A549 (cell line): ENCODE measurements around the gene RAB21. TPM values are rescaled to one million over a fixed set of nuclear protein-coding genes. Genes with fewer than 3 reads are reported as not detected.

Experiments used
- ATAC-seq, 2 experiments: fragments of 200-7000 bp in 1 of 2; fragments of >200 bp in 1 of 2; cut with Nextera tagmentation in 1 of 2; cut with Tn5 transposase in 1 of 2; 3 replicates each; pipeline versions ENCODE4 v1.8.0 to v1.9.1; 2018 to 2020; ENCODE audit warnings: mild to moderate bottlenecking in 1 of 2, moderate library complexity in 1 of 2
- CTCF ChIA-PET: fragments of 300-600 bp; sonication (Branson Sonifier 250); formaldehyde crosslinking; extraction: SDS; loops from one replicate; lab custom pipeline; 2021; ENCODE audit warnings: antibody characterized with exemption, inconsistent platforms; lab: Yijun Ruan, JAX
- POLR2A ChIA-PET: fragments of 350-600 bp; formaldehyde crosslinking; extraction: SDS; loops from one replicate; lab custom pipeline; 2021; ENCODE audit warnings: antibody characterized with exemption, inconsistent platforms; lab: Yijun Ruan, JAX
- DNase-seq, 2 experiments: peaks; one replicate each; pipeline versions ENCODE4 v3.0.0 to v3.0.0-alpha.2; 2011 to 2016; ENCODE audit warnings: low read depth in 1 of 2, low spot score in 1 of 2
- FAIRE-seq: peaks from 2 replicates; lab custom pipeline; 2011; peaks lifted over from hg19 to GRCh38; lab: Jason Lieb, UNC
- H3K27ac ChIP-seq, 2 experiments: fragments of >200 bp; sonication (Bioruptor Twin); formaldehyde crosslinking; 3 replicates each; pipeline ENCODE4 v1.5.1; 2016 to 2017
- H3K4me1 ChIP-seq: fragments of >200 bp; sonication (Bioruptor Twin); formaldehyde crosslinking; 3 replicates; pipeline ENCODE4 v1.6.1; 2016
- H3K4me2 ChIP-seq: fragments of >200 bp; sonication (Bioruptor Twin); formaldehyde crosslinking; 3 replicates; pipeline ENCODE4 v1.6.1; 2016
- H3K4me3 ChIP-seq: fragments of >200 bp; sonication (Bioruptor Twin); formaldehyde crosslinking; 3 replicates; pipeline ENCODE4 v1.5.1; 2016
- H3K9me3 ChIP-seq: fragments of >200 bp; sonication (Bioruptor Twin); formaldehyde crosslinking; 3 replicates; pipeline ENCODE4 v1.6.1; 2016
- CBX8 ChIP-seq: fragments of 200-600 bp; sonication (generic); IDR thresholded peaks from 2 replicates; pipeline ENCODE4 v1.6.1; 2016
- CEBPB ChIP-seq, 2 experiments: fragments of >200 bp in 1 of 2; sonication (Bioruptor Twin) in 1 of 2; formaldehyde crosslinking in 1 of 2; IDR thresholded peaks; 2 replicates each; pipeline ENCODE4 v1.6.1; 2012 to 2016
- EHF ChIP-seq: fragments of 250-450 bp; sonication (Bioruptor Pico); IDR thresholded peaks from 2 replicates; pipeline ENCODE4 v1.5.0; 2020; ENCODE audit warnings: mild to moderate bottlenecking
- ESRRA ChIP-seq: fragments of 150-350 bp; IDR thresholded peaks from 2 replicates; pipeline ENCODE4 v1.6.1; 2014; ENCODE audit warnings: mild to moderate bottlenecking, low read length, borderline replicate concordance
- FOXS1 ChIP-seq: fragments of 250-450 bp; sonication (Bioruptor Pico); IDR thresholded peaks from 2 replicates; pipeline ENCODE4 v1.5.0; 2020; ENCODE audit warnings: mild to moderate bottlenecking, moderate library complexity
- HDAC2 ChIP-seq: fragments of 200-600 bp; sonication (generic); IDR thresholded peaks from 2 replicates; pipeline ENCODE4 v1.6.1; 2016
- HOXB13 ChIP-seq: fragments of 250-450 bp; sonication (Bioruptor Pico); IDR thresholded peaks from 2 replicates; pipeline ENCODE4 v1.5.0; 2020; ENCODE audit warnings: low read depth, mild to moderate bottlenecking, moderate library complexity
- JUN ChIP-seq, 2 experiments: fragments of >200 bp; sonication (Bioruptor Twin); formaldehyde crosslinking; IDR thresholded peaks; 2 replicates in 1 of 2; 3 replicates in 1 of 2; pipeline ENCODE4 v1.6.1; 2016 to 2017
- KDM1A ChIP-seq: fragments of 200-600 bp; sonication (generic); IDR thresholded peaks from 2 replicates; pipeline ENCODE4 v1.6.1; 2016; ENCODE audit warnings: low read depth, mild to moderate bottlenecking
- MAFK ChIP-seq: fragments of 450-650 bp; IDR thresholded peaks from 2 replicates; pipeline ENCODE4 v1.6.1; 2014; ENCODE audit not compliant: partially characterized antibody
- MAZ ChIP-seq: fragments of 150-350 bp; IDR thresholded peaks from 2 replicates; pipeline ENCODE4 v1.6.1; 2014; ENCODE audit warnings: antibody characterized with exemption, low read depth, low read length, borderline replicate concordance
- NFE2L2 ChIP-seq: fragments of 150-350 bp; conservative IDR thresholded peaks from 2 replicates; pipeline ENCODE4 v1.6.1; 2014; ENCODE audit warnings: low read length
- PHF8 ChIP-seq: fragments of 200-600 bp; sonication (generic); IDR thresholded peaks from 2 replicates; pipeline ENCODE4 v1.6.1; 2016; ENCODE audit warnings: low read depth, mild to moderate bottlenecking, antibody characterized with exemption, moderate library complexity, borderline replicate concordance
- POLR2A ChIP-seq: IDR thresholded peaks from 2 replicates; pipeline ENCODE4 v1.6.1; 2012; ENCODE audit warnings: mild to moderate bottlenecking, low read length
- RARB ChIP-seq: fragments of 250-450 bp; sonication (Bioruptor Pico); IDR thresholded peaks from 2 replicates; pipeline ENCODE4 v1.8.0; 2021; ENCODE audit warnings: mild to moderate bottlenecking, moderate library complexity
- RCOR1 ChIP-seq: fragments of 150-350 bp; IDR thresholded peaks from 2 replicates; pipeline ENCODE4 v1.6.1; 2014; ENCODE audit warnings: antibody characterized with exemption, low read length, low read depth
- SREBF2 ChIP-seq: fragments of 450-650 bp; IDR thresholded peaks from 2 replicates; pipeline ENCODE4 v1.6.1; 2014; ENCODE audit warnings: mild to moderate bottlenecking, moderate library complexity
- TFCP2L1 ChIP-seq: fragments of 250-450 bp; sonication (Bioruptor Pico); IDR thresholded peaks from 2 replicates; pipeline ENCODE4 v1.5.0; 2021; ENCODE audit warnings: mild to moderate bottlenecking
- ZC3H11A ChIP-seq: fragments of 450-650 bp; IDR thresholded peaks from 2 replicates; pipeline ENCODE4 v1.6.1; 2014; ENCODE audit warnings: antibody characterized with exemption, mild to moderate bottlenecking
- ZNF302 ChIP-seq: fragments of 250-450 bp; sonication (Bioruptor Pico); IDR thresholded peaks from 2 replicates; pipeline ENCODE4 v1.9.0; 2021; ENCODE audit warnings: inconsistent platforms, mild to moderate bottlenecking, moderate library complexity
- WGBS: methylation state at CpG from one replicate; pipeline ENCODE4 v1.1.6; 2017; ENCODE audit errors: missing lambda C conversion rate; 5-methylcytosine and 5-hydroxymethylcytosine counted together
- polyA plus RNA-seq, 4 experiments: library from polyadenylated mRNA; depleted of rRNA in 3 of 4; stranded (reverse); fragments of >200 nt; fragmentation: RNase III in 1 of 4; extraction: RNeasy Plus Mini Kit Qiagen cat#74134 plus additional on column Dnase treatment in 1 of 4; gene quantifications; 2 replicates in 3 of 4; 3 replicates in 1 of 4; pipeline ENCODE4 v1.2.3, GENCODE V29; 2011 to 2017
- TF ChIP-seq, protein P1 (sequence below): IDR thresholded peaks from 2 replicates; pipeline ENCODE4 v1.6.1; 2012
- TF ChIP-seq, protein P2 (sequence below): fragments of >200 bp; sonication (Bioruptor Twin); formaldehyde crosslinking; IDR thresholded peaks from 2 replicates; pipeline ENCODE4 v1.6.1; 2016
- TF ChIP-seq, protein P3 (sequence below): fragments of >200 bp; sonication (Bioruptor Twin); formaldehyde crosslinking; IDR thresholded peaks from 3 replicates; pipeline ENCODE4 v1.5.1; 2016
- TF ChIP-seq, protein P4 (sequence below): fragments of 450-650 bp; IDR thresholded peaks from 2 replicates; pipeline ENCODE4 v1.6.1; 2014; ENCODE audit warnings: antibody characterized with exemption
- TF ChIP-seq, protein P5 (sequence below): fragments of >200 bp; sonication (Bioruptor Twin); formaldehyde crosslinking; IDR thresholded peaks from 3 replicates; pipeline ENCODE4 v1.6.1; 2016
- TF ChIP-seq, protein P6 (sequence below): fragments of 250-450 bp; sonication (Bioruptor Pico); IDR thresholded peaks from 2 replicates; pipeline ENCODE4 v1.5.0; 2021; ENCODE audit warnings: mild to moderate bottlenecking, moderate library complexity, borderline replicate concordance

The RAB21 gene
- polyA plus RNA-seq, 2 of the 4 experiments (the other 2 are of a cell fraction): 33.1 to 33.3 TPM

DNA sequence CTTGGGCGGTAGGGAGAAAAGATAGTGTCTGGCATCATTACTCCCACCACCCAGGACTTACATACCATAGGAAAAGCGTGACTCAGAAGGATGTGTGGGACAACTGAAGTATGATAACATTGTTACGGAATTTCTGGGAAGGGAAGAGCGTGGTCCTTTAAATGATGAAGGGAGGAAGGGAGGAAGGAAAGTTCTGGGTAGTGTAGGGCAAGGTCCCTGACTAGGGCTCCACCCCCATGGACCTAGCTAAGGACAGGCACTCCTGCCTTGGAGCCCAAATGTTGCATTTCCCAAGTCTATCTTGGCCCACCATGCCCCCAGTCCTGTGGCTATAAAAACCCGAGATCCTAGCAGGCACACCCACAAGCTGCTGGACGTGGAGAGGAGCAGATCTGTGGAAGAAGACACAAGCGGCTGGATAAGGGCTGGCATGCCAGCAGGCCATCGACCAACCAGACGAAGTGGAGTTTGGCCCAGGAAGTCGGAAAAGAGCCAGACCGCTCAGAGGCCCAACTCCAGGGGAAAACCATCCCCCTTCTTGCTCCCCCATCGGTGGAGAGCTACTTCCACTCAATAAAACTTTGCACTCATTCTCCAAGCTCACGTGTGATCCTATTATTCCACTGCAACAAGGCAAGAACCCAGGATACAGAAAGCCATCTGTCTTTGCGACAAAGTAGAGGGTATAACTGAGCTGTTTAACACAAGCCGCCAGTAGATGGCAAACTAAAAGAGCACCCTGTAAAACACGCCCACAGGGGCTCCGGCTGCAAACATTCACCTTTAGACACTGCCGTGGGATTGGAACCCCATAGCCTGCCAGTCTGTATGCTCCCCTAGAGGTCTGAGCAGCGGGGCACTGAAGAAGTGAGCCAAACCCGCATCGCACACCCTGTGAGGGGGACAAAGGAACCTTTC, 23.0 kb upstream of the RAB21 start:
- ATAC-seq (peak; percentile 62 to 96; a peak in 5 of 6 replicates), FAIRE-seq (no peak), DNase-seq (peak in 1 of 2 experiments; percentile 36)
- Histone ChIP-seq H3K4me3 (no peak overlapping the region), H3K4me1 (no peaks in the 10 kb centered on the region), H3K9me3 (no peaks in the 10 kb centered on the region), H3K27ac (no peak overlapping the region), H3K4me2 (0 out of 3 replicates have a peak overlapping the region, but pooled peaks have one; percentile 6)
- 70% methylated on average over 21 of the region's 21 CpGs for whole genome bisulfite sequencing
- POLR2A ChIA-PET: interaction anchor here (0.9 kb wide), 1 partner anchor 23 kb away, joined by 3 read pairs; no protein-coding TSS in a partner anchor
- CTCF ChIA-PET: interaction anchor here (1.2 to 1.8 kb wide), 2 partner anchors 13 to 15 kb away, joined by 3 to 6 read pairs; no protein-coding TSS in a partner anchor
- TF ChIP-seq EHF (CRISPR knock-in tag) (no peak), TFCP2L1 (CRISPR knock-in tag) (no peak), MAZ (no peak), POLR2A (no peak), ZNF302 (CRISPR knock-in tag) (no peak)
- TF ChIP-seq, protein P1, sequence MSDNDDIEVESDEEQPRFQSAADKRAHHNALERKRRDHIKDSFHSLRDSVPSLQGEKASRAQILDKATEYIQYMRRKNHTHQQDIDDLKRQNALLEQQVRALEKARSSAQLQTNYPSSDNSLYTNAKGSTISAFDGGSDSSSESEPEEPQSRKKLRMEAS: no peak
- TF ChIP-seq, all 56 proteins: peak for 0

DNA sequence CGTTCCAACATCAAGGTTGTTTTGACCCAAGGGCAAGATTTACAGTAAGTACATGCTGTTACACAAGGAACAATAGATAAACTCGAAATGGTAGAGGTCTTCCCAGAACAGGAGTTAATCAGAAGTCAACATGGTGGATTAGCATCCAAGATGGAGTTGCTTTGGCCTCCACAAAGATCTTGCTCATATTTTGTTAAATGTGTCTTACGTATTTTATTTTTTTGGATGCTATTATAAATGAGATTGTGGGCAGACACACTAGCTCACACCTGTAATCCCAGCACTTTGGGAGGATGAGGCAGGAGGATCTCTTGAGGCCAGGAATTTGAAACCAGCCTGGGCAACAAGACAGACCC, 22.3 kb upstream of the RAB21 start:
- Histone ChIP-seq H3K4me3 (no peak overlapping the region), H3K9me3 (no peaks in the 10 kb centered on the region), H3K4me2 (0 out of 3 replicates have a peak overlapping the region, but pooled peaks have one; percentile 6), H3K27ac (no peak overlapping the region), H3K4me1 (no peaks in the 10 kb centered on the region)
- FAIRE-seq: no peak
- DNase-seq: no peak
- CTCF ChIA-PET: interaction anchor here (1.2 kb wide), 1 partner anchor 13 kb away, joined by 3 read pairs; no protein-coding TSS in a partner anchor
- POLR2A ChIA-PET: no interaction called here
- TF ChIP-seq, protein P2, sequence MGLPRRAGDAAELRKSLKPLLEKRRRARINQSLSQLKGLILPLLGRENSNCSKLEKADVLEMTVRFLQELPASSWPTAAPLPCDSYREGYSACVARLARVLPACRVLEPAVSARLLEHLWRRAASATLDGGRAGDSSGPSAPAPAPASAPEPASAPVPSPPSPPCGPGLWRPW: no peak
- TF ChIP-seq ESRRA (no peak), RARB (CRISPR knock-in tag) (no peak), ZC3H11A (no peak), PHF8 (no peak), FOXS1 (CRISPR knock-in tag) (no peak), RCOR1 (no peak), KDM1A (no peak), CBX8 (no peak), MAFK (no peak)
- TF ChIP-seq, protein P3, sequence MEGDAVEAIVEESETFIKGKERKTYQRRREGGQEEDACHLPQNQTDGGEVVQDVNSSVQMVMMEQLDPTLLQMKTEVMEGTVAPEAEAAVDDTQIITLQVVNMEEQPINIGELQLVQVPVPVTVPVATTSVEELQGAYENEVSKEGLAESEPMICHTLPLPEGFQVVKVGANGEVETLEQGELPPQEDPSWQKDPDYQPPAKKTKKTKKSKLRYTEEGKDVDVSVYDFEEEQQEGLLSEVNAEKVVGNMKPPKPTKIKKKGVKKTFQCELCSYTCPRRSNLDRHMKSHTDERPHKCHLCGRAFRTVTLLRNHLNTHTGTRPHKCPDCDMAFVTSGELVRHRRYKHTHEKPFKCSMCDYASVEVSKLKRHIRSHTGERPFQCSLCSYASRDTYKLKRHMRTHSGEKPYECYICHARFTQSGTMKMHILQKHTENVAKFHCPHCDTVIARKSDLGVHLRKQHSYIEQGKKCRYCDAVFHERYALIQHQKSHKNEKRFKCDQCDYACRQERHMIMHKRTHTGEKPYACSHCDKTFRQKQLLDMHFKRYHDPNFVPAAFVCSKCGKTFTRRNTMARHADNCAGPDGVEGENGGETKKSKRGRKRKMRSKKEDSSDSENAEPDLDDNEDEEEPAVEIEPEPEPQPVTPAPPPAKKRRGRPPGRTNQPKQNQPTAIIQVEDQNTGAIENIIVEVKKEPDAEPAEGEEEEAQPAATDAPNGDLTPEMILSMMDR: no peak
- TF ChIP-seq, protein P4, sequence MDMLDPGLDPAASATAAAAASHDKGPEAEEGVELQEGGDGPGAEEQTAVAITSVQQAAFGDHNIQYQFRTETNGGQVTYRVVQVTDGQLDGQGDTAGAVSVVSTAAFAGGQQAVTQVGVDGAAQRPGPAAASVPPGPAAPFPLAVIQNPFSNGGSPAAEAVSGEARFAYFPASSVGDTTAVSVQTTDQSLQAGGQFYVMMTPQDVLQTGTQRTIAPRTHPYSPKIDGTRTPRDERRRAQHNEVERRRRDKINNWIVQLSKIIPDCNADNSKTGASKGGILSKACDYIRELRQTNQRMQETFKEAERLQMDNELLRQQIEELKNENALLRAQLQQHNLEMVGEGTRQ: no peak
- ATAC-seq: peak in 1 of 2 experiments; percentile 44; a peak in 2 of 6 replicates
- 65% methylated on average over 3 of the region's 3 CpGs for WGBS

DNA sequence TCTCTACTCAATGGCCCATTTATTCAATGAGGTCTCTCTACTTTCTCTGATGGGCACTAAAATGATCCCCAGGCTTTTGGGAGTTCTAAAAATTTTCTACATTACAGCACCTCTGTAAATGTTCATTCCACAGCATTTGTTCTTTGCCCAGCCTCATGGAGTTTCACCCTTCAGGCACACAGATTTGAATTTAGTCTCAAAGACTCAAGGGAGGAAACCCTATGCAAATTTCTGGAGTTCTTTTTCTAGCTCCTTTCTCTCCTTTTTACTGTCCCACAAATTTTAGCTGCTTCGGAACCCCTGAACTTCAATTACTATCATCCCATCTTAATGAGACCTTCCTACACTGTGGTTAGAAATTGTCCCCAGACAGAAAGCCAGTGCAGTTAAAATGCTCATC, 17.5 kb upstream of the RAB21 start:
- POLR2A ChIA-PET: no interaction called here
- ATAC-seq (no peak), FAIRE-seq (no peak), DNase-seq (no peak)
- no peak overlapping the region for H3K4me2 ChIP-seq
- no peaks in the 10 kb centered on the region for H3K4me1 ChIP-seq
- no peak overlapping the region for H3K4me3 ChIP-seq
- no peaks in the 10 kb centered on the region for H3K9me3 ChIP-seq
- H3K27ac ChIP-seq: no peak overlapping the region
- WGBS: 97% methylated on average over 1 of the region's 1 CpG
- CTCF ChIA-PET: interaction anchor here (0.8 to 3.4 kb wide), 3 partner anchors 9 to 74 kb away, joined by 3 to 31 read pairs (median 3); partner anchors contain the start of gene ZFC3H1
- TF ChIP-seq HDAC2 (no peak), RARB (CRISPR knock-in tag) (no peak), MAFK (no peak), NFE2L2 (no peak), POLR2A (no peak), JUN (IDR thresholded peaks at IDR 0.05) (no peak), CEBPB (IDR thresholded peaks at IDR 0.05) (no peak), SREBF2 (no peak), FOXS1 (CRISPR knock-in tag) (no peak), HOXB13 (no peak), CBX8 (no peak), ZC3H11A (no peak), ESRRA (no peak)
- TF ChIP-seq, protein P5, sequence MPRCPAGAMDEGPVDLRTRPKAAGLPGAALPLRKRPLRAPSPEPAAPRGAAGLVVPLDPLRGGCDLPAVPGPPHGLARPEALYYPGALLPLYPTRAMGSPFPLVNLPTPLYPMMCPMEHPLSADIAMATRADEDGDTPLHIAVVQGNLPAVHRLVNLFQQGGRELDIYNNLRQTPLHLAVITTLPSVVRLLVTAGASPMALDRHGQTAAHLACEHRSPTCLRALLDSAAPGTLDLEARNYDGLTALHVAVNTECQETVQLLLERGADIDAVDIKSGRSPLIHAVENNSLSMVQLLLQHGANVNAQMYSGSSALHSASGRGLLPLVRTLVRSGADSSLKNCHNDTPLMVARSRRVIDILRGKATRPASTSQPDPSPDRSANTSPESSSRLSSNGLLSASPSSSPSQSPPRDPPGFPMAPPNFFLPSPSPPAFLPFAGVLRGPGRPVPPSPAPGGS: no peak
- TF ChIP-seq, protein P1: no peak
- TF ChIP-seq, protein P6, sequence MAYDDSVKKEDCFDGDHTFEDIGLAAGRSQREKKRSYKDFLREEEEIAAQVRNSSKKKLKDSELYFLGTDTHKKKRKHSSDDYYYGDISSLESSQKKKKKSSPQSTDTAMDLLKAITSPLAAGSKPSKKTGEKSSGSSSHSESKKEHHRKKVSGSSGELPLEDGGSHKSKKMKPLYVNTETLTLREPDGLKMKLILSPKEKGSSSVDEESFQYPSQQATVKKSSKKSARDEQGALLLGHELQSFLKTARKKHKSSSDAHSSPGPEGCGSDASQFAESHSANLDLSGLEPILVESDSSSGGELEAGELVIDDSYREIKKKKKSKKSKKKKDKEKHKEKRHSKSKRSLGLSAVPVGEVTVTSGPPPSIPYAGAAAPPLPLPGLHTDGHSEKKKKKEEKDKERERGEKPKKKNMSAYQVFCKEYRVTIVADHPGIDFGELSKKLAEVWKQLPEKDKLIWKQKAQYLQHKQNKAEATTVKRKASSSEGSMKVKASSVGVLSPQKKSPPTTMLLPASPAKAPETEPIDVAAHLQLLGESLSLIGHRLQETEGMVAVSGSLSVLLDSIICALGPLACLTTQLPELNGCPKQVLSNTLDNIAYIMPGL (CRISPR knock-in tag): no peak
